MCF 10A (cell line): ENCODE results near the gene ARSG. TPM values are rescaled to one million over a fixed set of nuclear protein-coding genes. Genes with fewer than 3 reads are reported as not detected.

Experiments
- BruUV-seq: library from RNA; stranded (reverse); fragments of 400-500 nt; replicated peaks from 2 replicates; lab custom pipeline; 2021; lab: Mats Ljungman, UMichigan
- CTCF ChIA-PET: fragments of 300-600 bp; sonication (Branson Sonifier 250); formaldehyde crosslinking; extraction: SDS; loops from one replicate; lab custom pipeline; 2021; ENCODE audit warnings: antibody characterized with exemption, inconsistent platforms; lab: Yijun Ruan, JAX
- POLR2A ChIA-PET: fragments of 300-600, 350-650 bp; sonication (Branson Sonifier 250); formaldehyde crosslinking; extraction: SDS; loops from one replicate; lab custom pipeline; 2020; ENCODE audit warnings: antibody characterized with exemption, inconsistent platforms; lab: Yijun Ruan, JAX
- DNase-seq: peaks from one replicate; pipeline ENCODE4 v3.0.0-alpha.2; 2018; ENCODE audit not compliant: unreplicated experiment
- H3K27ac Mint-ChIP-seq: one replicate; pipeline ENCODE4 v1.8.0; 2022; ENCODE audit warnings: mild to moderate bottlenecking, low read depth, mixed read lengths; ENCODE audit not compliant: unreplicated experiment
- H3K27me3 Mint-ChIP-seq: one replicate; pipeline ENCODE4 v1.8.0; 2022; ENCODE audit warnings: mixed read lengths; ENCODE audit not compliant: insufficient read depth, unreplicated experiment
- H3K36me3 Mint-ChIP-seq: one replicate; pipeline ENCODE4 v1.8.0; 2022; ENCODE audit warnings: mild to moderate bottlenecking, moderate library complexity, mixed read lengths; ENCODE audit not compliant: insufficient read depth, unreplicated experiment
- H3K4me1 Mint-ChIP-seq: one replicate; pipeline ENCODE4 v1.8.0; 2022; ENCODE audit warnings: mixed read lengths; ENCODE audit not compliant: insufficient read depth, unreplicated experiment
- H3K4me3 Mint-ChIP-seq: one replicate; pipeline ENCODE4 v1.8.0; 2022; ENCODE audit warnings: mild to moderate bottlenecking, moderate library complexity, mixed read lengths; ENCODE audit not compliant: unreplicated experiment
- H3K9me3 Mint-ChIP-seq: one replicate; pipeline ENCODE4 v1.8.0; 2022; ENCODE audit warnings: mixed read lengths; ENCODE audit not compliant: unreplicated experiment
- intact Hi-C: fragments of 100-400 bp; cut with micrococcal nuclease; formaldehyde crosslinking; loops from 2 replicates; pipeline ENCODE4 v1.14.1; 2022
- total RNA-seq: library from RNA; stranded (reverse); gene quantifications from 2 replicates; pipeline ENCODE4 v1.2.3, GENCODE V29; 2022
- TF ChIP-seq, protein P1 (sequence below): fragments of 200-600 bp; IDR thresholded peaks from one replicate; pipeline ENCODE4 v1.8.0; 2022; ENCODE audit warnings: antibody characterized with exemption, mild to moderate bottlenecking; ENCODE audit not compliant: unreplicated experiment

The ARSG gene
- total RNA-seq, 1 experiment from 2014 or later: 5.9 TPM

- intact Hi-C loops: loop anchor here (1.0 kb wide), 6 partner anchors 20 to 264 kb away; no protein-coding TSS in a partner anchor
- H3K9me3 Mint-ChIP-seq: no peaks in the 10 kb centered on the region
- TF ChIP-seq, protein P1, sequence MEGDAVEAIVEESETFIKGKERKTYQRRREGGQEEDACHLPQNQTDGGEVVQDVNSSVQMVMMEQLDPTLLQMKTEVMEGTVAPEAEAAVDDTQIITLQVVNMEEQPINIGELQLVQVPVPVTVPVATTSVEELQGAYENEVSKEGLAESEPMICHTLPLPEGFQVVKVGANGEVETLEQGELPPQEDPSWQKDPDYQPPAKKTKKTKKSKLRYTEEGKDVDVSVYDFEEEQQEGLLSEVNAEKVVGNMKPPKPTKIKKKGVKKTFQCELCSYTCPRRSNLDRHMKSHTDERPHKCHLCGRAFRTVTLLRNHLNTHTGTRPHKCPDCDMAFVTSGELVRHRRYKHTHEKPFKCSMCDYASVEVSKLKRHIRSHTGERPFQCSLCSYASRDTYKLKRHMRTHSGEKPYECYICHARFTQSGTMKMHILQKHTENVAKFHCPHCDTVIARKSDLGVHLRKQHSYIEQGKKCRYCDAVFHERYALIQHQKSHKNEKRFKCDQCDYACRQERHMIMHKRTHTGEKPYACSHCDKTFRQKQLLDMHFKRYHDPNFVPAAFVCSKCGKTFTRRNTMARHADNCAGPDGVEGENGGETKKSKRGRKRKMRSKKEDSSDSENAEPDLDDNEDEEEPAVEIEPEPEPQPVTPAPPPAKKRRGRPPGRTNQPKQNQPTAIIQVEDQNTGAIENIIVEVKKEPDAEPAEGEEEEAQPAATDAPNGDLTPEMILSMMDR: peak; percentile 82
- ChIA-PET POLR2A (interaction anchor here (0.6 to 4.4 kb wide), 5 partner anchors 12 to 118 kb away, joined by 3 to 28 read pairs (median 3); partner anchors contain the start of gene WIPI1), CTCF (interaction anchor here (0.5 to 8.0 kb wide), 35 partner anchors 8 to 519 kb away, joined by 3 to 78 read pairs (median 3); partner anchors contain the start of gene AMZ2)
- no TSS peak for BruUV-seq
- peaks cover 40% of the 10 kb centered on the region for H3K36me3 Mint-ChIP-seq
- DNase-seq: peak; percentile 86
- no peak overlapping the region for H3K27ac Mint-ChIP-seq
- no peaks in the 10 kb centered on the region for H3K27me3 Mint-ChIP-seq
- peaks cover 9% of the 10 kb centered on the region for H3K4me1 Mint-ChIP-seq
- no peak overlapping the region for H3K4me3 Mint-ChIP-seq
Measured at GRCh38 chr17:68435876-68436842, 144.9 kb downstream of the ARSG start.

DNA sequence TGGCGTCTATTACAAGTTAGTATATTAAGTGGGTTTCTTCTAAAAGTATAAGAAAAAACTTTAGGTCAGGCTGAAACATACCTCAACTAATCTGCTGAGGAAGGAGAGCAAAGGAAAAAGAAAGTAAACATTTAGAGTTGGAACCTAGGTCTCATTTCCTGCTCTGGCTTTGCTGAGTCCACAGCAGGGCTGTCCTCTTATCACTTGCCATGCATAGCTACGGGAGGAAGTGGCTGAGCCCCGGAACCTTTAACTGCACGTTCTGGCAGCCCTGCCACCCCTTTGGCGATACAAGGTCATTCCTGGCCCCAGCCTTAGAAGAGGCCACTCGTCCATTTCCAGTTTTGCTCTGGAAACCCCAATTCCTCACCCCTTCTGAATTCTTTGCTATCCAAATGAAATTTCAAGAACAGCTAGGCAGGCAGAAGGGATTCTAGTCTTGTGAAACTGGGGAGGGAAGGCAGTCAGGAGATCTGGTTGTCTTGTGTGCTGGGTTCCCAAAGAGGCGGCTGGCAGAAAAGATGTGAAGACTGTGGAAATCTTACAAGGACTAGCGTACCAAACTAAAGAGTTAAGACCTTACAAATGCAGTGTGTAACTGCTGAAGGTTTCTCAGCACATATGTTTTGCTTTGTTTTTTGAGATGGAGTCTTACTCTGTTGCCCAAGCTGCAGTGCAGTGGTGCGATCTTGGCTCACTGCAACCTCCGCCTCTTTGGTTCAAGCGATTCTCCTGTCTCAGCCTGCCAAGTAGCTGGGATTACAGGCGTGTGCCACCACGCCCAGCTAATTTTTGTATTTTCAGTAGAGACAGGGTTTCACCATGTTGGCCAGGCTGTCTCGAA lies 146.9 kb downstream of the ARSG start:
- no peaks in the 10 kb centered on the region for H3K27me3 Mint-ChIP-seq
- BruUV-seq: no TSS peak
- no peak overlapping the region for H3K27ac Mint-ChIP-seq
- H3K4me3 Mint-ChIP-seq: no peak overlapping the region
- intact Hi-C loops: no loop called here
- no peak for DNase-seq
- ChIA-PET CTCF (interaction anchor here (0.7 to 8.0 kb wide), 7 partner anchors 10 to 175 kb away, joined by 3 to 78 read pairs (median 5); no protein-coding TSS in a partner anchor), POLR2A (interaction anchor here (0.6 to 1.5 kb wide), 2 partner anchors 18 to 51 kb away, joined by 3 to 6 read pairs; no protein-coding TSS in a partner anchor)
- H3K36me3 Mint-ChIP-seq: peaks cover 27% of the 10 kb centered on the region
- peaks cover 9% of the 10 kb centered on the region for H3K4me1 Mint-ChIP-seq
- H3K9me3 Mint-ChIP-seq: no peaks in the 10 kb centered on the region
- TF ChIP-seq, protein P1: no peak

DNA sequence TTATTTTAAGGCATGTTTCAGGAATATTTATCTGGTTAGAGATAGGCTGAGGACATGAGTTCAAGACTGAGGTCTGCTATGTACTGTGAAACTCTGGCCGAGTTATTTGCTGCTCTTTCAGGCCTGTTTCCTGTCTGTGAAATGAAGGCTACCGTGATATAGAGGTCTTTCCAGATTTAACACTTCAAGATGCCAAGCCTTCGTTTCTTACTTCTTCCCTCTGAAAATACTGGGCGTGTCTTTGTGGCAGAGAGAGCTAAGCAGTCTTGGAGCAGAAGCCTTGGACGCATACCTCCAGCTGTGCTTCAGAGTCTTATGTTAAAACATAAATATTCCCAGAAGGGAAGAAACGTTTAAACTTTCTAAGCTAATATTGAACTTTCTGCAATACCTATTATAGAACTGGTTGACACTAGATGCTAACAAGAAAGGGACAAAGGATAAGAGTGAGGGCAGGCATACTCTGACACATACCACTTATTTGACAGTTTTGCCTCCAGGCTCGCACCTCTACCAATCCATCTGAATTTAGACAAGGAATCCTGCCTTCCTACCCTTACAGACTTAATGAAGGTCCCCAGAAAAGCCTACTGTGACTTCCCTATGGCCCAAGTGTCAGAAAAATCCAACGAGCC lies 148.5 kb downstream of the ARSG start:
- DNase-seq: no peak
- intact Hi-C loops: no loop called here
- BruUV-seq: no TSS peak
- Mint-ChIP-seq H3K4me3 (no peak overlapping the region), H3K27ac (no peak overlapping the region), H3K36me3 (peaks cover 18% of the 10 kb centered on the region), H3K27me3 (no peaks in the 10 kb centered on the region), H3K4me1 (peaks cover 9% of the 10 kb centered on the region), H3K9me3 (no peaks in the 10 kb centered on the region)
- TF ChIP-seq, protein P1: no peak
- ChIA-PET CTCF (interaction anchor here (0.5 to 0.6 kb wide), 3 partner anchors 23 to 796 kb away, joined by 3 to 4 read pairs (median 3); no protein-coding TSS in a partner anchor), POLR2A (interaction anchor here (0.6 to 1.5 kb wide), 2 partner anchors 16 to 19 kb away, joined by 3 to 6 read pairs; no protein-coding TSS in a partner anchor)
